Adrenal gland (tissue), 5 donors: ENCODE measurements around the gene UAP1.

Source experiments
- POLR2A ChIP-seq, 2 donors: fragments of 450-650 bp; IDR thresholded peaks; one replicate each; pipeline ENCODE4 v1.6.1; 2017; ENCODE audit warnings: antibody characterized with exemption in 2 of 2, mild to moderate bottlenecking in 2 of 2, moderate library complexity in 1 of 2
- TF ChIP-seq, protein P1 (sequence below), 6 experiments: fragments of 450-650 bp in 4 of 6; fragments of 200-600 bp in 2 of 6; sonication (generic) in 1 of 6; IDR thresholded peaks; 1 replicate in 5 of 6; 2 replicates in 1 of 6; pipeline versions ENCODE4 v1.5.1 to v1.8.0; 2016 to 2021; ENCODE audit warnings: antibody characterized with exemption in 6 of 6, mild to moderate bottlenecking in 2 of 6, moderate library complexity in 1 of 6
- donor health status: DM: no; HTN: no; CAD: no.

DNA sequence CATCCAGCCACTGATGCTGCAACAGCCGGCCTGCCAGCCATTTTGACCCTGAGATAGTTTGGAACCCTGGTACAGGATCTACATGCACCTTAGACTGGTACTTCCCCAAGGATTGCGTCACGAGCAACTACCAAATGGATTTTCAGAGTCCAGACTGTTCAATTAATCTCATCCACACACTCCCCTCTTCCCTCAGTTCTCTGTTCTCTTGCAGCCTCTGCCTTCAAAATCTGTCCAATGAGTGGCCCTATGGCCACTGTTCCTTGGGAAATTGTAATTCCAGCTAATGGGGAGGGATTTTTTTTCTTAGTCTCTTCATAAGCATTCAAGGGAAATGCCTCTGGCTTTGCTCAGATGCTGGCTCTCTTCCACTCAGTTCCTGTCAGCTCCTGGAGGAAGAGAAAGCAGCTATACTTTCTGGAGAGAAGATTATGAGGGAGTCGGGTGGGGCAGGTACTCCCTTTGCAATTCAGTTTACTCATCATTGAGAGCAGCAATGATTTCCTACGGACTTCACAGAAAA lies 19.8 kb upstream of the UAP1 start:
- TF ChIP-seq, protein P1, sequence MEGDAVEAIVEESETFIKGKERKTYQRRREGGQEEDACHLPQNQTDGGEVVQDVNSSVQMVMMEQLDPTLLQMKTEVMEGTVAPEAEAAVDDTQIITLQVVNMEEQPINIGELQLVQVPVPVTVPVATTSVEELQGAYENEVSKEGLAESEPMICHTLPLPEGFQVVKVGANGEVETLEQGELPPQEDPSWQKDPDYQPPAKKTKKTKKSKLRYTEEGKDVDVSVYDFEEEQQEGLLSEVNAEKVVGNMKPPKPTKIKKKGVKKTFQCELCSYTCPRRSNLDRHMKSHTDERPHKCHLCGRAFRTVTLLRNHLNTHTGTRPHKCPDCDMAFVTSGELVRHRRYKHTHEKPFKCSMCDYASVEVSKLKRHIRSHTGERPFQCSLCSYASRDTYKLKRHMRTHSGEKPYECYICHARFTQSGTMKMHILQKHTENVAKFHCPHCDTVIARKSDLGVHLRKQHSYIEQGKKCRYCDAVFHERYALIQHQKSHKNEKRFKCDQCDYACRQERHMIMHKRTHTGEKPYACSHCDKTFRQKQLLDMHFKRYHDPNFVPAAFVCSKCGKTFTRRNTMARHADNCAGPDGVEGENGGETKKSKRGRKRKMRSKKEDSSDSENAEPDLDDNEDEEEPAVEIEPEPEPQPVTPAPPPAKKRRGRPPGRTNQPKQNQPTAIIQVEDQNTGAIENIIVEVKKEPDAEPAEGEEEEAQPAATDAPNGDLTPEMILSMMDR (IDR thresholded peaks at IDR 0.05): no peak
- no peak for TF ChIP-seq POLR2A (IDR thresholded peaks at IDR 0.05)
